ENCODE results near the gene GALK2. TPM values are rescaled to one million over a fixed set of nuclear protein-coding genes. Genes with fewer than 3 reads are reported as not detected.
A peak's percentile ranks its signal among the peaks of the same experiment; 100 is the strongest.

GALK2 gene
- total RNA-seq (2021; ENCODE audit: unreplicated experiment) (35.0 TPM), Bru-seq, nascent RNA (percentile 87 among the genes with signal in this experiment), BruChase-seq, experiment 1, labeled RNA remaining after a 2-hour chase (percentile 75 among the genes with signal in this experiment), BruChase-seq, experiment 2, labeled RNA remaining after a 6-hour chase (percentile 72 among the genes with signal in this experiment)
- polyA plus RNA-seq (2012; ENCODE audit: insufficient read length): 26.5 TPM
- long read RNA-seq, full-length matches to known transcripts: 38 of 62 reads
- long read RNA-seq, partial matches to known transcripts: 3 of 62 reads
- long read RNA-seq, other reads (novel, unspliced or antisense): 21 of 62 reads

DNA sequence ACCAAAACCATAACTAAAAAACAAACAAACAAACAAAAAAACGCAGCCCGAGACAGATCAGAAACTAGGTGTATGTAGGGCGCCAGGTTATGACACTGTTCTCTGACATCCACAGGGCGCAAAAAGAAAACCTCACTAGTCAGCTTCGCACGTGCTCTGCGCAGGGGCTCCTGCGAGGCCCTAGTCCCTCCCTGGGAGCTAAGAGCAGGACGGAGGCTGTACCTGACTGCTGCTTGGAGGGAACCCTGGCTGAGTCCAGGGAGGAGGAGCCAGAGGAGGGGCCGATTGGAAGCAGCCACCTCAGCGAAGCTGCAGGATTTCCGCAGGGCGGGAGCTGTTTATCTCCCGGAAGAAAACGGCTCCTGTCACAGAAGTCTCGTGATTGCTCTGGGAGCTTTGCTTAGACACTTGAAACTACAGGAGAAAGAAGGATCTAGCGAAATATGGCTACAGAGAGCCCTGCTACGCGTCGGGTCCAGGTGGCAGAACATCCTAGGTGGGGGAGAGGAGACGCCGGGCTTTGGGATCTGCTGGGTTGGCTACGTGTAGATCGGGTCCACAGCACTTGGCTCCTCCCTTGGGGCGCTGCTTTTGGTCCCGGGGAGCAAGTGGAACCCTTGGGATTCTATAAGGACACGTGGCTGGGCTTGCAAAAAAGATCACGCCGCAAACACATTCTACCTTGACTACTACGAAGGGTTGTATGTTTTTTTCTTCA is at the start of gene GALK2:
GALK2 (plus strand) TSS at position 368 of the 718 bp plus-strand sequence; CDS start at position 444, 76 bp downstream.
- in situ Hi-C loops (cut with HindIII; ENCODE audit: low pct_unique_long_range_greater_than_20kb, low sequenced_read_pairs): no loop called here
- CTCF ChIA-PET: interaction anchor here (0.6 to 0.9 kb wide), 3 partner anchors 24 to 302 kb away, joined by 3 to 4 read pairs (median 3); no protein-coding TSS in a partner anchor
- DNase-seq (ENCODE audit: low read depth, low spot score) (peak; percentile 88), ATAC-seq (peak; percentile 99)
- POLR2A ChIA-PET: interaction anchor here (0.8 kb wide), 1 partner anchor 15 kb away, joined by 3 read pairs; the partner anchor contains the start of gene COPS2
- Histone ChIP-seq H3K4me3 (ENCODE audit: low read depth in 2 of 2, low read length in 2 of 2) (peak within 1 kb of the TSS; percentile 91 to 98), H3K36me3 (ENCODE audit: control insufficient read depth, insufficient read depth, low read length) (no peaks in the 10 kb centered on the region), H3K27ac (ENCODE audit: low read length) (peak within 1 kb of the TSS; percentile 98), H3K9me3 (ENCODE audit: control insufficient read depth, insufficient read depth, low read depth, low read length) (no peaks in the 10 kb centered on the region), H3K4me1 (ENCODE audit: control insufficient read depth, insufficient read depth, low read length) (peaks cover 15% of the 10 kb centered on the region), H3K27me3 (ENCODE audit: control insufficient read depth, insufficient read depth, low read length) (no peaks in the 10 kb centered on the region)
- peak; percentile 70; the same call in 1 of the 2 replicates for TF ChIP-seq TCF7L2 (IDR thresholded peaks at IDR 0.05; ENCODE audit: low read depth, low read length)
- TF ChIP-seq, protein P1, sequence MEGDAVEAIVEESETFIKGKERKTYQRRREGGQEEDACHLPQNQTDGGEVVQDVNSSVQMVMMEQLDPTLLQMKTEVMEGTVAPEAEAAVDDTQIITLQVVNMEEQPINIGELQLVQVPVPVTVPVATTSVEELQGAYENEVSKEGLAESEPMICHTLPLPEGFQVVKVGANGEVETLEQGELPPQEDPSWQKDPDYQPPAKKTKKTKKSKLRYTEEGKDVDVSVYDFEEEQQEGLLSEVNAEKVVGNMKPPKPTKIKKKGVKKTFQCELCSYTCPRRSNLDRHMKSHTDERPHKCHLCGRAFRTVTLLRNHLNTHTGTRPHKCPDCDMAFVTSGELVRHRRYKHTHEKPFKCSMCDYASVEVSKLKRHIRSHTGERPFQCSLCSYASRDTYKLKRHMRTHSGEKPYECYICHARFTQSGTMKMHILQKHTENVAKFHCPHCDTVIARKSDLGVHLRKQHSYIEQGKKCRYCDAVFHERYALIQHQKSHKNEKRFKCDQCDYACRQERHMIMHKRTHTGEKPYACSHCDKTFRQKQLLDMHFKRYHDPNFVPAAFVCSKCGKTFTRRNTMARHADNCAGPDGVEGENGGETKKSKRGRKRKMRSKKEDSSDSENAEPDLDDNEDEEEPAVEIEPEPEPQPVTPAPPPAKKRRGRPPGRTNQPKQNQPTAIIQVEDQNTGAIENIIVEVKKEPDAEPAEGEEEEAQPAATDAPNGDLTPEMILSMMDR (IDR thresholded peaks at IDR 0.05): no peak
- TF ChIP-seq POLR2AphosphoS5 (IDR thresholded peaks at IDR 0.05; ENCODE audit: low read depth, low read length): peak; percentile 94
- peak; percentile 84 for TF ChIP-seq SIN3A (IDR thresholded peaks at IDR 0.05; ENCODE audit: borderline replicate concordance, insufficient read depth, low read depth, low read length)
- intact Hi-C loops (cut with micrococcal nuclease; ENCODE audit: unreplicated experiment): no loop called here
- BruUV-seq (replicated peaks): no TSS peak

DNA sequence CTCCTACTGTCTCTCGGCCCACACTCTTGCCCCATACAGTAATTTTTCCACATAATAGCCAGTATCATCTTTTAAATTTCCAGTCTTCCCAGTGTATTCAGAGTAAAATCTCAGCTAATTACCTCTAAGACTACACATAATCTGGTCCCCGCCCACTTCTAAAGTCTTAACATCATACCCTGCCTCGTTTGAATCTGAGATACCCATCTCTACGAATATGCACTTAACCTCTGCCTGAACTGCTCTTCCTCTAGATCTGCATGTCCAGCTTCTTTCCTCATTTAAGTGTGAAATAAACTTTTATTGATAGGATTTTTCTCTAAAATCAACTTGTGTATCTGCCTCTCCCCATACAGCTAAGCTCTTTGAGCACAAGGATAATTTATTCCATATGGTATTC is 49.2 kb upstream of the GALK2 start:
- Histone ChIP-seq H3K36me3 (ENCODE audit: control insufficient read depth, insufficient read depth, low read length) (peaks cover 5% of the 10 kb centered on the region; the same call in 1 of the 2 replicates), H3K27me3 (ENCODE audit: control insufficient read depth, insufficient read depth, low read length) (no peaks in the 10 kb centered on the region), H3K9me3 (ENCODE audit: control insufficient read depth, insufficient read depth, low read depth, low read length) (no peaks in the 10 kb centered on the region), H3K27ac (ENCODE audit: low read length) (no peak overlapping the region), H3K4me3 (ENCODE audit: low read depth in 2 of 2, low read length in 2 of 2) (no peak overlapping the region), H3K4me1 (ENCODE audit: control insufficient read depth, insufficient read depth, low read length) (no peaks in the 10 kb centered on the region)
- no peak for TF ChIP-seq POLR2AphosphoS5 (IDR thresholded peaks at IDR 0.05; ENCODE audit: low read depth, low read length)
- POLR2A ChIA-PET: no interaction called here
- intact Hi-C loops (cut with micrococcal nuclease; ENCODE audit: unreplicated experiment): no loop called here
- CTCF ChIA-PET: interaction anchor here (0.6 kb wide), 1 partner anchor 25 kb away, joined by 3 read pairs; no protein-coding TSS in a partner anchor
- DNase-seq (ENCODE audit: low read depth, low spot score): no peak
- no TSS peak for BruUV-seq (replicated peaks)
- ATAC-seq: no peak
- in situ Hi-C loops (cut with HindIII; ENCODE audit: low pct_unique_long_range_greater_than_20kb, low sequenced_read_pairs): no loop called here

DNA sequence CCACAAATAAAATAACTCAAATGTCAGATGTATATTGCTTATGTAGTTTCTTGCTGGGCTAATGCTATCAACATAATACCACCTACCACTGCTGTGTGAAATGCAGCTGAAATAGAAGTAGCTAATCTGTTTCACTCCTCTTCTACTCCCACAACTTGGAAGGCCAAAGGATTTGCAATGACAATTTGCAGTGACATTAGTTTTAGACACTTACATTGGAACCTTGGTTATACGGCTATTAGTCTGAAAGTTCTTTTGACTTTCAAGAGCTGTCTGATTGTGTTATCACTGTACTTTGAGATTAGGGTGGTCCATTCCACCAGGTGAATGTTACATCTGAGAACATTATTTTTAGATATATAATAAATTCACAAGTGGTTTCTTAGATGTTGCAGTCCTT is 48.1 kb upstream of the GALK2 start:
- no peak overlapping the region for H3K4me3 ChIP-seq (ENCODE audit: low read depth in 2 of 2, low read length in 2 of 2)
- ChIA-PET CTCF (no interaction called here), POLR2A (no interaction called here)
- ATAC-seq (no peak), DNase-seq (ENCODE audit: low read depth, low spot score) (no peak)
- TF ChIP-seq, protein P2, sequence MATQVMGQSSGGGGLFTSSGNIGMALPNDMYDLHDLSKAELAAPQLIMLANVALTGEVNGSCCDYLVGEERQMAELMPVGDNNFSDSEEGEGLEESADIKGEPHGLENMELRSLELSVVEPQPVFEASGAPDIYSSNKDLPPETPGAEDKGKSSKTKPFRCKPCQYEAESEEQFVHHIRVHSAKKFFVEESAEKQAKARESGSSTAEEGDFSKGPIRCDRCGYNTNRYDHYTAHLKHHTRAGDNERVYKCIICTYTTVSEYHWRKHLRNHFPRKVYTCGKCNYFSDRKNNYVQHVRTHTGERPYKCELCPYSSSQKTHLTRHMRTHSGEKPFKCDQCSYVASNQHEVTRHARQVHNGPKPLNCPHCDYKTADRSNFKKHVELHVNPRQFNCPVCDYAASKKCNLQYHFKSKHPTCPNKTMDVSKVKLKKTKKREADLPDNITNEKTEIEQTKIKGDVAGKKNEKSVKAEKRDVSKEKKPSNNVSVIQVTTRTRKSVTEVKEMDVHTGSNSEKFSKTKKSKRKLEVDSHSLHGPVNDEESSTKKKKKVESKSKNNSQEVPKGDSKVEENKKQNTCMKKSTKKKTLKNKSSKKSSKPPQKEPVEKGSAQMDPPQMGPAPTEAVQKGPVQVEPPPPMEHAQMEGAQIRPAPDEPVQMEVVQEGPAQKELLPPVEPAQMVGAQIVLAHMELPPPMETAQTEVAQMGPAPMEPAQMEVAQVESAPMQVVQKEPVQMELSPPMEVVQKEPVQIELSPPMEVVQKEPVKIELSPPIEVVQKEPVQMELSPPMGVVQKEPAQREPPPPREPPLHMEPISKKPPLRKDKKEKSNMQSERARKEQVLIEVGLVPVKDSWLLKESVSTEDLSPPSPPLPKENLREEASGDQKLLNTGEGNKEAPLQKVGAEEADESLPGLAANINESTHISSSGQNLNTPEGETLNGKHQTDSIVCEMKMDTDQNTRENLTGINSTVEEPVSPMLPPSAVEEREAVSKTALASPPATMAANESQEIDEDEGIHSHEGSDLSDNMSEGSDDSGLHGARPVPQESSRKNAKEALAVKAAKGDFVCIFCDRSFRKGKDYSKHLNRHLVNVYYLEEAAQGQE (IDR thresholded peaks at IDR 0.05; ENCODE audit: insufficient read depth in 1 of 2, low read depth in 2 of 2, low read length in 1 of 2): no peak
- TF ChIP-seq TCF7L2 (IDR thresholded peaks at IDR 0.05; ENCODE audit: low read depth, low read length) (no peak), SIN3A (IDR thresholded peaks at IDR 0.05; ENCODE audit: borderline replicate concordance, insufficient read depth, low read depth, low read length) (no peak), POLR2AphosphoS5 (IDR thresholded peaks at IDR 0.05; ENCODE audit: low read depth, low read length) (no peak)
- TF ChIP-seq, protein P1 (IDR thresholded peaks at IDR 0.05): no peak
- H3K36me3 ChIP-seq (ENCODE audit: control insufficient read depth, insufficient read depth, low read length): peaks cover 13% of the 10 kb centered on the region; the same call in 1 of the 2 replicates
- no peak overlapping the region for H3K27ac ChIP-seq (ENCODE audit: low read length)
- BruUV-seq (replicated peaks): no TSS peak
- intact Hi-C loops (cut with micrococcal nuclease; ENCODE audit: unreplicated experiment) (no loop called here), in situ Hi-C loops (cut with HindIII; ENCODE audit: low pct_unique_long_range_greater_than_20kb, low sequenced_read_pairs) (no loop called here)
- H3K4me1 ChIP-seq (ENCODE audit: control insufficient read depth, insufficient read depth, low read length): no peaks in the 10 kb centered on the region
- H3K9me3 ChIP-seq (ENCODE audit: control insufficient read depth, insufficient read depth, low read depth, low read length): no peaks in the 10 kb centered on the region
- H3K27me3 ChIP-seq (ENCODE audit: control insufficient read depth, insufficient read depth, low read length): no peaks in the 10 kb centered on the region

Measured in Panc1 (cell line).